Osteoblast (primary cell): Measurements from ENCODE around the gene SRCIN1. TPM values are rescaled to one million over a fixed set of nuclear protein-coding genes. Genes with fewer than 3 reads are reported as not detected.
"Not testable (repeated sequence)": the region's sequence is repeated elsewhere in the genome, so short reads cannot be mapped to it uniquely, and the experiment has no call there.

Experiments used
- DNase-seq: peaks from one replicate; pipeline ENCODE4 v3.0.0; 2011; ENCODE audit warnings: low spot score, mixed read lengths; ENCODE audit not compliant: insufficient read length; ENCODE audit errors: missing footprints
- H2AFZ ChIP-seq: 2 replicates; pipeline ENCODE4 v1.6.0; 2011; ENCODE audit warnings: mild to moderate bottlenecking, low read length
- H3K27ac ChIP-seq: 2 replicates; pipeline ENCODE4 v1.5.1; 2011; ENCODE audit warnings: mild to moderate bottlenecking, low read depth, low read length, moderate library complexity
- H3K27me3 ChIP-seq: 2 replicates; pipeline ENCODE4 v1.6.0; 2012; ENCODE audit warnings: mild to moderate bottlenecking, control low read depth, inconsistent platforms, low read length, moderate library complexity; ENCODE audit not compliant: insufficient read depth
- H3K36me3 ChIP-seq: 2 replicates; pipeline ENCODE4 v1.5.1; 2011; ENCODE audit warnings: mild to moderate bottlenecking, low read length, control low read depth, moderate library complexity; ENCODE audit not compliant: insufficient read depth
- H3K4me1 ChIP-seq: 2 replicates; pipeline ENCODE4 v1.5.1; 2011; ENCODE audit warnings: mild to moderate bottlenecking, low read length, control low read depth, moderate library complexity; ENCODE audit not compliant: insufficient read depth
- H3K4me2 ChIP-seq: 2 replicates; pipeline ENCODE4 v1.6.0; 2011; ENCODE audit warnings: mild to moderate bottlenecking, low read length; ENCODE audit not compliant: insufficient read depth
- H3K4me3 ChIP-seq: fragments of 200-600 bp; sonication (generic); 3 replicates; pipeline ENCODE4 v1.5.1; 2012; ENCODE audit warnings: mild to moderate bottlenecking, low read length, inconsistent platforms; ENCODE audit not compliant: insufficient read depth
- H3K79me2 ChIP-seq: 2 replicates; pipeline ENCODE4 v1.6.0; 2012; ENCODE audit warnings: mild to moderate bottlenecking, low read length, control low read depth, inconsistent platforms; ENCODE audit not compliant: insufficient read depth
- H3K9me3 ChIP-seq: 2 replicates; pipeline ENCODE4 v1.5.1; 2011; ENCODE audit warnings: low read depth, low read length, control low read depth
- H4K20me1 ChIP-seq: 2 replicates; pipeline ENCODE4 v1.6.0; 2012; ENCODE audit warnings: mild to moderate bottlenecking, low read length, control low read depth; ENCODE audit not compliant: insufficient read depth
- total RNA-seq: library from RNA; depleted of rRNA; stranded (reverse); fragments of >200 nt; gene quantifications from 2 replicates; pipeline ENCODE4 v1.2.3, GENCODE V29; 2012
- TF ChIP-seq, protein P1 (sequence below): IDR thresholded peaks from 2 replicates; pipeline ENCODE4 v1.5.1; 2011; ENCODE audit warnings: mild to moderate bottlenecking, low read depth, low read length, moderate library complexity; ENCODE audit errors: extremely low read depth

Gene SRCIN1
- total RNA-seq, 1 donor: not detected

DNA sequence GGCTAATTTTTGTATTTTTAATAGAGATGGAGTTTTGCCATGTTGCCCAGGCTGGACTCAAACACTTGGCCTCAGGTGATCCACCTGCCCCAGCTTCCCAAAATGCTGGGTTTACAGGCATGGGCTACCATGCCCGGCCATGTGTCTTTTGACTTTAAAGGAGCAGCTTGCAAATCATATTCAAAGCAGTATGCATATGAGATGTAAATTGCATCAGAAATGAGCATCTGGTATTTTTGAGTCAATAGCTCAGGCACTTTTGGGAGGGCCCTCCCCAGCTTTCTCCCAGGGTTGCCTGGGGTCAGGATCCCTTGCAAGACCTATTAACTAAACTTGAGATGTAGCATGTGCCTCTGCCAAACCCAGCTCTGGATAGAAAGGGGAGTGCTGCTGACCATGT lies 47.5 kb upstream of the SRCIN1 start:
- Histone ChIP-seq H3K79me2 (no peaks in the 10 kb centered on the region), H3K27me3 (peaks cover 22% of the 10 kb centered on the region), H3K4me2 (no peak overlapping the region), H3K27ac (no peak overlapping the region), H3K36me3 (no peaks in the 10 kb centered on the region), H4K20me1 (no peaks in the 10 kb centered on the region), H3K4me1 (no peaks in the 10 kb centered on the region), H2AFZ (no peak overlapping the region), H3K4me3 (no peak overlapping the region), H3K9me3 (no peaks in the 10 kb centered on the region)
- TF ChIP-seq, protein P1, sequence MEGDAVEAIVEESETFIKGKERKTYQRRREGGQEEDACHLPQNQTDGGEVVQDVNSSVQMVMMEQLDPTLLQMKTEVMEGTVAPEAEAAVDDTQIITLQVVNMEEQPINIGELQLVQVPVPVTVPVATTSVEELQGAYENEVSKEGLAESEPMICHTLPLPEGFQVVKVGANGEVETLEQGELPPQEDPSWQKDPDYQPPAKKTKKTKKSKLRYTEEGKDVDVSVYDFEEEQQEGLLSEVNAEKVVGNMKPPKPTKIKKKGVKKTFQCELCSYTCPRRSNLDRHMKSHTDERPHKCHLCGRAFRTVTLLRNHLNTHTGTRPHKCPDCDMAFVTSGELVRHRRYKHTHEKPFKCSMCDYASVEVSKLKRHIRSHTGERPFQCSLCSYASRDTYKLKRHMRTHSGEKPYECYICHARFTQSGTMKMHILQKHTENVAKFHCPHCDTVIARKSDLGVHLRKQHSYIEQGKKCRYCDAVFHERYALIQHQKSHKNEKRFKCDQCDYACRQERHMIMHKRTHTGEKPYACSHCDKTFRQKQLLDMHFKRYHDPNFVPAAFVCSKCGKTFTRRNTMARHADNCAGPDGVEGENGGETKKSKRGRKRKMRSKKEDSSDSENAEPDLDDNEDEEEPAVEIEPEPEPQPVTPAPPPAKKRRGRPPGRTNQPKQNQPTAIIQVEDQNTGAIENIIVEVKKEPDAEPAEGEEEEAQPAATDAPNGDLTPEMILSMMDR: no peak
- no peak for DNase-seq

DNA sequence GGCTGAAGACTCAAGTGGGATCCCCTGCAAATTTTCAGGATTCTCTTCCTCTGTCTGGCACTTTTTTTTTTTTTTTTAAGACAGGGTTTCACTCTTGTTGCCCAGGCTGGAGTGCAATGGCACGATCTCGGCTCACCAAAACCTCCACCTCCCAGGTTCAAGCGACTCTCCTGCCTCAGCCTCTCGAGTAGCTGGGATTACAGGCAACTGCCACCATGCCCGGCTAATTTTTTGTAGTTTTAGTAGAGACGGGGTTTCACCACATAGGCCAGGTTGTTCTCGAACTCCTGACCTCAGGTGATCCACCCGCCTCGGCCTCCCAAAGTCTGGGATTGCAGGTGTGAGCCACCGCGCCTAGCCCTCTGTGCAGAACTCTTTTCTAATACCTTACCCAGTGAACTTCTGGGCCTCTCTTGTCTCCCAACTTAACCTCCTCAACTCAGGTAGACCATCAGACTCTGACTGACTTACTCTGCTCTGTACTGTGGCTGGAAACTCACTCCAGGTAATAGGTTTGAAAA lies 45.0 kb upstream of the SRCIN1 start:
- H3K27me3 ChIP-seq: peaks cover 27% of the 10 kb centered on the region
- H4K20me1 ChIP-seq, H3K4me2 ChIP-seq, H2AFZ ChIP-seq, H3K79me2 ChIP-seq, H3K4me3 ChIP-seq, H3K4me1 ChIP-seq, H3K9me3 ChIP-seq, H3K36me3 ChIP-seq, H3K27ac ChIP-seq, DNase-seq: not testable (repeated sequence)

DNA sequence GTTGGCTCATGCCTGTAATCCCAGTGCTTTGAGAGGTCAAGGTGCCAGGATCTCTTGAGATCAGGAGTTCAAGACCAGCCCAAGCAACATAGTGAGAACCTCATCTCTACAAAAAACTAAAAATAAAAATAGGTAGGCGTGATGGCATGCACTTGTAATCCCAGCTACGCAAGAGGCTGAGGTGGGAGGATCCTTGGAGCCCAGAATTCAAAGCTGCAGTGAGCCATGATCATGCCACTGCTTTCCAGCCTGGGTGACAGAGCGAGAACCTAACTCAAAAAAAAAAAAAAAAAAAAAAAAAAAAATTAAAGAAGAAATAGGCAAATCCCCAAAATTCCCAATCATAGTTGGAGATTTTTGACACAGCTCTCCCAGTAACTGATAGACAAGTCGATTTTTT lies 32.2 kb upstream of the SRCIN1 start:
- no peaks in the 10 kb centered on the region for H3K79me2 ChIP-seq
- H3K9me3 ChIP-seq: no peaks in the 10 kb centered on the region
- H3K4me3 ChIP-seq: no peak overlapping the region
- H3K27me3 ChIP-seq: no peaks in the 10 kb centered on the region
- H3K27ac ChIP-seq: no peak overlapping the region
- no peaks in the 10 kb centered on the region for H3K36me3 ChIP-seq
- no peaks in the 10 kb centered on the region for H4K20me1 ChIP-seq
- no peaks in the 10 kb centered on the region for H3K4me1 ChIP-seq
- TF ChIP-seq, protein P1: no peak
- DNase-seq: no peak
- H2AFZ ChIP-seq: no peak overlapping the region
- no peak overlapping the region for H3K4me2 ChIP-seq

DNA sequence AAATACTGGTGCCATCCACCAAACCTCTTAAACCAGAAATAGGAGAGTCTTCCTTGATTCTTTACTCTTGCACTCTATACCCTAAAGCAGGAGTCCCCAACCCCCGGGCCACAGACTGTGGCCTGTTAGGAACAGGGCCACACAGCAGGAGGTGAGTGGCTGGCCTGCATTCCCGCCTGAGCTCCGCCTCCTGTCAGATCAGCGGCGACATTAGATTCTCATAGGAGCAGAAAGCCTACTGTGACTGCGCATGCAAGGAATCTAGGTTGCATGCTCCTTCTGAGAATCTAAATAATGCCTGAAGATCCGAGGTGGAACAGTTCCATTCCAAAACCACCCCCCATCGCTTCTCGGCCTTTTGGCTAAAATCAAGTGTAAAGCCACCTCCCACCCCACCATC lies 30.3 kb upstream of the SRCIN1 start:
- H3K4me2 ChIP-seq: no peak overlapping the region
- H3K9me3 ChIP-seq: no peaks in the 10 kb centered on the region
- no peaks in the 10 kb centered on the region for H4K20me1 ChIP-seq
- H3K79me2 ChIP-seq: no peaks in the 10 kb centered on the region
- H3K4me3 ChIP-seq: no peak overlapping the region
- TF ChIP-seq, protein P1: no peak
- DNase-seq: no peak
- H3K36me3 ChIP-seq: no peaks in the 10 kb centered on the region
- no peak overlapping the region for H3K27ac ChIP-seq
- no peaks in the 10 kb centered on the region for H3K27me3 ChIP-seq
- no peak overlapping the region for H2AFZ ChIP-seq
- no peaks in the 10 kb centered on the region for H3K4me1 ChIP-seq
